CD4-positive, alpha-beta memory T cell (primary cell): Measurements from ENCODE around the gene AQP12A. TPM values are rescaled to one million over a fixed set of nuclear protein-coding genes. Genes with fewer than 3 reads are reported as not detected.

Source experiments
- CTCF ChIA-PET: fragments of 350-600 bp; sonication (Branson Sonifier 250); formaldehyde crosslinking; loops from one replicate; lab custom pipeline; 2021; ENCODE audit warnings: inconsistent platforms; ENCODE audit not compliant: partially characterized antibody; lab: Charles Lee
- POLR2A ChIA-PET: fragments of 350-600 bp; sonication (Branson Sonifier 250); formaldehyde crosslinking; loops from one replicate; lab custom pipeline; 2021; ENCODE audit not compliant: partially characterized antibody; lab: Charles Lee
- DNase-seq, 5 donors: peaks; one replicate each; pipeline versions ENCODE4 v3.0.0 to v3.0.0-alpha.2; 2020 to 2022; ENCODE audit warnings: mixed read lengths in 1 of 5
- H3K27ac ChIP-seq: one replicate; pipeline ENCODE4 v1.7.0; 2013; ENCODE audit warnings: low read depth, low read length
- H3K27me3 ChIP-seq: 2 replicates; pipeline ENCODE4 v1.7.0; 2013; ENCODE audit warnings: mild to moderate bottlenecking, low read length, moderate library complexity; ENCODE audit not compliant: insufficient read depth
- H3K36me3 ChIP-seq: 2 replicates; pipeline ENCODE4 v1.7.0; 2013; ENCODE audit warnings: mild to moderate bottlenecking, low read length, moderate library complexity; ENCODE audit not compliant: insufficient read depth
- H3K4me1 ChIP-seq: 2 replicates; pipeline ENCODE4 v1.7.0; 2013; ENCODE audit warnings: mild to moderate bottlenecking, low read length, moderate library complexity; ENCODE audit not compliant: insufficient read depth
- H3K4me3 ChIP-seq, 2 donors: one replicate each; pipeline ENCODE4 v1.7.0; 2013; ENCODE audit warnings: low read length in 2 of 2, mild to moderate bottlenecking in 1 of 2
- H3K9me3 ChIP-seq, 2 donors: one replicate each; pipeline ENCODE4 v1.7.0; 2013; ENCODE audit warnings: low read length in 2 of 2, control low read depth in 1 of 2; ENCODE audit not compliant: control insufficient read depth in 1 of 2
- H3K27ac Mint-ChIP-seq, 7 donors: one replicate each; pipeline ENCODE4 v1.8.0; 2020 to 2021; ENCODE audit warnings: mixed read lengths in 7 of 7, mild to moderate bottlenecking in 6 of 7, inconsistent platforms in 3 of 7, moderate library complexity in 3 of 7
- H3K27me3 Mint-ChIP-seq, 2 donors: one replicate each; pipeline ENCODE4 v1.8.0; 2020 to 2021; ENCODE audit warnings: mixed read lengths in 2 of 2
- H3K36me3 Mint-ChIP-seq, 2 donors: one replicate each; pipeline ENCODE4 v1.8.0; 2020 to 2021; ENCODE audit warnings: mixed read lengths in 2 of 2, inconsistent platforms in 1 of 2, mild to moderate bottlenecking in 1 of 2
- H3K4me1 Mint-ChIP-seq, 4 donors: one replicate each; pipeline ENCODE4 v1.8.0; 2020 to 2021; ENCODE audit warnings: mixed read lengths in 4 of 4, mild to moderate bottlenecking in 1 of 4
- H3K4me3 Mint-ChIP-seq, 8 donors: one replicate each; pipeline ENCODE4 v1.8.0; 2020 to 2021; ENCODE audit warnings: mixed read lengths in 8 of 8, mild to moderate bottlenecking in 7 of 8, moderate library complexity in 6 of 8, inconsistent platforms in 3 of 8
- H3K9me3 Mint-ChIP-seq, 8 donors: one replicate each; pipeline ENCODE4 v1.8.0; 2020 to 2021; ENCODE audit warnings: mixed read lengths in 8 of 8, mild to moderate bottlenecking in 5 of 8, inconsistent platforms in 3 of 8, moderate library complexity in 1 of 8
- intact Hi-C: fragments of 100-400 bp; cut with micrococcal nuclease; formaldehyde crosslinking; loops from one replicate; pipeline ENCODE4 v1.15.1; 2023
- polyA plus RNA-seq, 2 donors: library from polyadenylated mRNA; unstranded; fragments of 300-500 nt; fragmentation: Illumina TruSeq; gene quantifications; one replicate each; pipeline ENCODE4 v1.2.3, GENCODE V29; 2021
- total RNA-seq, 2 experiments: library from RNA; stranded (reverse); gene quantifications; one replicate each; pipeline ENCODE4 v1.2.3, GENCODE V29; 2021

The AQP12A gene
- total and polyA plus RNA-seq, 4 experiments from 2014 or later, result not detected

- no peak overlapping the region for H3K27ac Mint-ChIP-seq
- intact Hi-C loops, result no loop called here
- no peaks in the 10 kb centered on the region for H3K4me1 ChIP-seq
- H3K4me1 Mint-ChIP-seq, result no peaks in the 10 kb centered on the region
- H3K4me3 Mint-ChIP-seq, result no peak overlapping the region
- no peak overlapping the region for H3K27ac ChIP-seq
- DNase-seq, result no peak
- H3K9me3 ChIP-seq, result no peaks in the 10 kb centered on the region
- H3K9me3 Mint-ChIP-seq, result no peaks in the 10 kb centered on the region
- no peaks in the 10 kb centered on the region for H3K27me3 ChIP-seq
- no peaks in the 10 kb centered on the region for H3K36me3 Mint-ChIP-seq
- POLR2A ChIA-PET, result no interaction called here
- H3K4me3 ChIP-seq, result no peak overlapping the region
- no peaks in the 10 kb centered on the region for H3K27me3 Mint-ChIP-seq
- CTCF ChIA-PET, result interaction anchor here (0.7 kb wide), 1 partner anchor 213 kb away, joined by 3 read pairs; no protein-coding TSS in a partner anchor
- no peaks in the 10 kb centered on the region for H3K36me3 ChIP-seq
These were observed 35.2 kb downstream of the AQP12A start for GRCh38 chr2:240726876-240727275.

- no peak overlapping the region for H3K27ac ChIP-seq
- DNase-seq, result no peak
- Mint-ChIP-seq H3K4me1 (no peaks in the 10 kb centered on the region), H3K27me3 (no peaks in the 10 kb centered on the region), H3K36me3 (no peaks in the 10 kb centered on the region), H3K9me3 (no peaks in the 10 kb centered on the region), H3K4me3 (no peak overlapping the region), H3K27ac (no peak overlapping the region)
- no peaks in the 10 kb centered on the region for H3K36me3 ChIP-seq
- intact Hi-C loops, result no loop called here
- ChIA-PET CTCF (no interaction called here), POLR2A (no interaction called here)
- H3K27me3 ChIP-seq, result no peaks in the 10 kb centered on the region
- H3K4me3 ChIP-seq, result no peak overlapping the region
- H3K9me3 ChIP-seq, result no peaks in the 10 kb centered on the region
- H3K4me1 ChIP-seq, result no peaks in the 10 kb centered on the region
These were observed 35.8 kb downstream of the AQP12A start for GRCh38 chr2:240727439-240727838.

GRCh38 chr2:240727913-240728312, 36.2 kb downstream of the AQP12A start:
- intact Hi-C loops, result no loop called here
- Mint-ChIP-seq H3K27me3 (no peaks in the 10 kb centered on the region), H3K4me3 (no peak overlapping the region), H3K27ac (peak overlapping the region in 1 of 7 donors; percentile 84), H3K36me3 (no peaks in the 10 kb centered on the region), H3K4me1 (no peaks in the 10 kb centered on the region), H3K9me3 (no peaks in the 10 kb centered on the region)
- Histone ChIP-seq H3K36me3 (no peaks in the 10 kb centered on the region), H3K9me3 (no peaks in the 10 kb centered on the region), H3K4me3 (no peak overlapping the region), H3K4me1 (no peaks in the 10 kb centered on the region), H3K27me3 (no peaks in the 10 kb centered on the region), H3K27ac (no peak overlapping the region)
- DNase-seq, result no peak
- CTCF ChIA-PET, result no interaction called here
- POLR2A ChIA-PET, result no interaction called here

- intact Hi-C loops, result no loop called here
- Mint-ChIP-seq H3K27ac (no peak overlapping the region), H3K36me3 (no peaks in the 10 kb centered on the region), H3K4me1 (no peaks in the 10 kb centered on the region), H3K4me3 (no peak overlapping the region), H3K9me3 (no peaks in the 10 kb centered on the region), H3K27me3 (no peaks in the 10 kb centered on the region)
- ChIA-PET CTCF (no interaction called here), POLR2A (no interaction called here)
- no peaks in the 10 kb centered on the region for H3K4me1 ChIP-seq
- no peaks in the 10 kb centered on the region for H3K36me3 ChIP-seq
- DNase-seq, result no peak
- no peak overlapping the region for H3K4me3 ChIP-seq
- no peaks in the 10 kb centered on the region for H3K27me3 ChIP-seq
- no peak overlapping the region for H3K27ac ChIP-seq
- H3K9me3 ChIP-seq, result no peaks in the 10 kb centered on the region
These were observed 36.7 kb downstream of the AQP12A start for GRCh38 chr2:240728361-240728760.

GRCh38 chr2:240728827-240729226, 37.2 kb downstream of the AQP12A start:
- Mint-ChIP-seq H3K36me3 (no peaks in the 10 kb centered on the region), H3K9me3 (no peaks in the 10 kb centered on the region), H3K4me1 (no peaks in the 10 kb centered on the region), H3K4me3 (no peak overlapping the region), H3K27ac (no peak overlapping the region), H3K27me3 (no peaks in the 10 kb centered on the region)
- no peaks in the 10 kb centered on the region for H3K9me3 ChIP-seq
- no peaks in the 10 kb centered on the region for H3K4me1 ChIP-seq
- H3K27me3 ChIP-seq, result no peaks in the 10 kb centered on the region
- no peak for DNase-seq
- H3K4me3 ChIP-seq, result no peak overlapping the region
- H3K36me3 ChIP-seq, result no peaks in the 10 kb centered on the region
- CTCF ChIA-PET, result no interaction called here
- H3K27ac ChIP-seq, result no peak overlapping the region
- intact Hi-C loops, result no loop called here
- POLR2A ChIA-PET, result no interaction called here

- intact Hi-C loops, result no loop called here
- POLR2A ChIA-PET, result no interaction called here
- Mint-ChIP-seq H3K27ac (no peak overlapping the region), H3K9me3 (no peaks in the 10 kb centered on the region), H3K27me3 (no peaks in the 10 kb centered on the region), H3K4me1 (no peaks in the 10 kb centered on the region), H3K36me3 (no peaks in the 10 kb centered on the region), H3K4me3 (no peak overlapping the region)
- no peaks in the 10 kb centered on the region for H3K9me3 ChIP-seq
- H3K27me3 ChIP-seq, result no peaks in the 10 kb centered on the region
- H3K36me3 ChIP-seq, result no peaks in the 10 kb centered on the region
- H3K4me3 ChIP-seq, result no peak overlapping the region
- no peak overlapping the region for H3K27ac ChIP-seq
- CTCF ChIA-PET, result interaction anchor here (1.0 to 1.1 kb wide), 2 partner anchors 164 to 216 kb away, joined by 4 read pairs; no protein-coding TSS in a partner anchor
- H3K4me1 ChIP-seq, result no peaks in the 10 kb centered on the region
- no peak for DNase-seq
These were observed 39.0 kb downstream of the AQP12A start for GRCh38 chr2:240730501-240731177.

- Histone ChIP-seq H3K27ac (no peak overlapping the region), H3K4me1 (no peaks in the 10 kb centered on the region), H3K27me3 (no peaks in the 10 kb centered on the region), H3K9me3 (no peaks in the 10 kb centered on the region), H3K36me3 (no peaks in the 10 kb centered on the region), H3K4me3 (no peak overlapping the region)
- Mint-ChIP-seq H3K27ac (no peak overlapping the region), H3K27me3 (no peaks in the 10 kb centered on the region), H3K9me3 (no peaks in the 10 kb centered on the region), H3K4me3 (no peak overlapping the region), H3K36me3 (no peaks in the 10 kb centered on the region), H3K4me1 (no peaks in the 10 kb centered on the region)
- POLR2A ChIA-PET, result no interaction called here
- DNase-seq, result no peak
- CTCF ChIA-PET, result interaction anchor here (1.0 to 1.1 kb wide), 2 partner anchors 165 to 217 kb away, joined by 4 read pairs; no protein-coding TSS in a partner anchor
- intact Hi-C loops, result no loop called here
These were observed 39.5 kb downstream of the AQP12A start for GRCh38 chr2:240731178-240731545.
